GM21529 (cell line): ENCODE measurements around the gene RTEL1.
"Not testable (repeated sequence)": the region's sequence is repeated elsewhere in the genome, so short reads cannot be mapped to it uniquely, and the experiment has no call there.

ENCODE experiments used
- ATAC-seq: cut with Tn5 transposase; IDR thresholded peaks from one replicate; pipeline ENCODE4 v1.9.1; 2021; ENCODE audit not compliant: unreplicated experiment

The RTEL1 gene

DNA sequence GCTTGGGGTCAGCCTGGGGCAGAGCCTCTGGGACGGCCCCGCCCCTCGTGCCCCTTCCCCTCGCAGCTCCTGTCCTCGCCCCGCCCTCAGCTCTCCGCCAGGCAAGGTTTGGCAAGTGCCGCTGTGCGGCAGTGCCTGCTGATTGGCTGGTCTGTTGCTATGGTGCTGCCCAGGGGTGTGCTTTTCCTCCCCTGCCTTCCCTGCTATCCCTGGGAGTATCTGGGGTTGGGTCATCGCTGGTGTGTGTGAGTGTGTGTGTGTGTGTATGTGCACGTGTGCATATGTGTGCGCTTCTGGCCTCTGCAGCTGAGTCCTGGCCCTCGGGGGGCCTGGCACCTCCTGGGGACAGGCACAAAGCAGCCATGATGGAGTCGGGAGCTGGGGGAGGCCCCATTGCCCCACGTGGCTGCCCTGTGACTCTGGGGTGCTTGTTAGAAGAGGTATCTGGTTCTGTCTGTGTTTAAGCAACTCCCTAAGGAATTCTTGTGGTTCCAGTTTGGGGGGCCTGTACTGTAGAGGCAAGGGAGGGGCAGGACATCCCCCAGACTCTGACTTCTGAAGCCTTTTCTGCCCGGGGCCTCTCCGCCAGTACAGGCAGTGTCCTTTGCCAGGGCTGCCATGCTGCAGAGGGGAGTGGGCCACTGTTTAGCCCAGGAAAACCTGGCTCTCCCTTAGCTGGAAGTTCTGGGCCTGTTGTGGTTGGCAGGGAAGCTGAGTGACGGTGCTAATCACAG lies 6.9 kb downstream of the RTEL1 start:
- no peak for ATAC-seq

DNA sequence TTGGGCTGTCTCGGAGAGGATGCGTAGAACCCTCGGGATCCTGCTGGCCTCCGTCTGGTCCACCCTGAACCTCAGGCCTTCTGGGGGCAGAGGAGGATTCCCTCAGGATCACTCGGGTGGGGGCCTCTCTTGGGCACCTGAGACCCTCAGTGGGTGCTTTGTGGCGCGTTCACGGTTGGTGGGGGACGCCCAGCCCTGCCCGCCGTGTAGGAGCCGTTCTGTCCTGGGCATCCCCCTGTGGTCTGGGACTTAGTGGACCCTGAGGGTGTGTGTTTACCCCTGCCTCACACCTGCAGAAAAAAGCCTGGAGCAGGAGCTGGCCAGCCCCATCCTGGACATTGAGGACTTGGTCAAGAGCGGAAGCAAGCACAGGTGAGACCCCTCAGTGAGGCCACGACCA lies 7.6 kb downstream of the RTEL1 start:
- no peak for ATAC-seq

DNA sequence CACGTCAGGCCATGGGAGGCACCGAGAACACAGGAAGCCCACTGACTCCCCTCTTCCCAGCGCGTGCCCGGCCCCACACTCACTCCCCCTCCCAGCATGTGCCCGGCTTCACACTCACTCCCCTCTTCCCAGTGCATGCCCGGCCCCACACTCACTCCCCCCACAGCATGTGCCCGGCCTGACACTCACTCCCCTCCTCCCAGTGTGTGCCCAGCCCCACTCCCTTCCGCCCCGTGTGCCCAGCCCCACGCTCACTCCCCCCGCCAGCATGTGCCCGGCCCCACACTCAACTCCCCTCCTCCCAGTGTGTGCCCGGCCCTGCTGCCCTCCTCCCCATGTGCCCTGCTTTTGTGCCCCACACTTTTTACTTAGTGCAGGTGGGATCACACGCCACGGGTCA lies 9.7 kb downstream of the RTEL1 start:
- no peak for ATAC-seq

DNA sequence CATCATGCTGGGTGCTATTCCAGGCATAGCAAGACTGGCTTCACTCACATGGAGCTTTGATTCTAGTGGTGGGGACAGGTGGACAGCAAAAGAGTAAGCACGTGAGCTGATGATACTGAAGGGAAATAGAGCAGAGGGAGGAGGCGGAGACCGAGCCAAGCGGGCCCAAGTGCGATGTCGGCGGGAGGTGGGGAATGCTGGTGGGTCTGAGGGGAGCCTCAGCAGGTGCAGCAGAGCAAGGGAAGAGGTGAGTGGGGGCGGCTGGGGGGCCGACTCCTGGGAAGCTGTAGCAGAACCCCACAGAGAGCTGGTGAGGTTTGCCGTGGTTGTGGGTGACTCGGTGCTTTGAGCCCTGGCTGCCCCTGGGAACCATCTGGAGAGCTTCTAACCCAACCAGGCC lies 10.2 kb downstream of the RTEL1 start:
- ATAC-seq: no peak

DNA sequence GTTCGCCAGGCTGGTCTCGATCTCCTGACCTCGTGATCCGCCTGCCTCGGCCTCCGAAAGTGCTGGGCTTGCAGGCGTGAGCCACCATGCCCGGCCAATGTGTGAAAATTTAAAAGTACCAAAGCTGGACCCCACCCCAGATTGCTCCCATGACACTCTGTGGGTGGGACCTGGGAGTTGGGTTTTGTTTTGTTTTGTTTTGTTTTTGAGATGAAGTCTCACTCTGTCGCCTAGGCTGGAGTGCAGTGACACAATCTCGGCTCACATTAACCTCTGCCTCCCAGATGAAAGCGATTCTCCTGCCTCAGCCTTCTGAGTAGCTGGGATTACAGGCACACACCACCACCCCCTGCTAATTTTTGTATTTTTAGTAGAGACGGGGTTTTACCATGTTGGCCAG lies 13.6 kb downstream of the RTEL1 start:
- ATAC-seq: not testable (repeated sequence)

DNA sequence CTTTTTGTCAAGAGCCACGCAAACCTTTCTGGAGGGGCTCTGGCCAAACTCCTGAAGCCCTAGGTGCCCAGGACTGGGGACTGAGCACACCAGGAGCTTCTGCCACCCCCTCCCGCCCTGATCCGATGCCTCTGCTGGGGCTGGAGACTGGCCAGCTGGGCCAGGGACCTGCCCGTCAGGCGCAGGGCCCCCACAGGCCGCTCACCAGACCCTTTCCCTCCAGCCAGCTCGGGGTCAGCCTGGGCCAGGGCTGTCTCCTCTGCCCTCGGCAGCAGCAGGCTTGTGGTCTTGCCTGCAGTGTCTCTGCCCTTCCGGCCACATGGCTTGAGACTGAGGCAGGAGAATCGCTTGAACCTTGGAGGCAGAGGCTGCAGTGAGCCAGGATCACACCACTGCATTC lies 14.6 kb downstream of the RTEL1 start:
- ATAC-seq: no peak

DNA sequence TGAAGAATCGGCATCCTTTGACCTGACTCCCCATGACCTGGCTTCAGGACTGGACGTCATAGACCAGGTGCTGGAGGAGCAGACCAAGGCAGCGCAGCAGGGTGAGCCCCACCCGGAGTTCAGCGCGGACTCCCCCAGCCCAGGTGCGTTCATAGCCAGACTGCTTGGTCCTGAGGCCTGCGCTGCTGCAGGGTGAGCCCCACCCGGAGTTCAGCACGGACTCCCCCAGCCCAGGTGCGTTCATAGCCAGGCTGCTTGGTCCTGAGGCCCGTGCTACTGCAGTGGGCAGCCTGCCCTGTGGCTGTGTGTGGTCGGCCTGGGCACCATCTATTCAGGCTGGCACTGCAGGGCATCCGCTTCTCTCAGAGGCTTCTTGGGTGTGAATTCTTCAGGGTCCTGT lies 15.8 kb downstream of the RTEL1 start:
- no peak for ATAC-seq

DNA sequence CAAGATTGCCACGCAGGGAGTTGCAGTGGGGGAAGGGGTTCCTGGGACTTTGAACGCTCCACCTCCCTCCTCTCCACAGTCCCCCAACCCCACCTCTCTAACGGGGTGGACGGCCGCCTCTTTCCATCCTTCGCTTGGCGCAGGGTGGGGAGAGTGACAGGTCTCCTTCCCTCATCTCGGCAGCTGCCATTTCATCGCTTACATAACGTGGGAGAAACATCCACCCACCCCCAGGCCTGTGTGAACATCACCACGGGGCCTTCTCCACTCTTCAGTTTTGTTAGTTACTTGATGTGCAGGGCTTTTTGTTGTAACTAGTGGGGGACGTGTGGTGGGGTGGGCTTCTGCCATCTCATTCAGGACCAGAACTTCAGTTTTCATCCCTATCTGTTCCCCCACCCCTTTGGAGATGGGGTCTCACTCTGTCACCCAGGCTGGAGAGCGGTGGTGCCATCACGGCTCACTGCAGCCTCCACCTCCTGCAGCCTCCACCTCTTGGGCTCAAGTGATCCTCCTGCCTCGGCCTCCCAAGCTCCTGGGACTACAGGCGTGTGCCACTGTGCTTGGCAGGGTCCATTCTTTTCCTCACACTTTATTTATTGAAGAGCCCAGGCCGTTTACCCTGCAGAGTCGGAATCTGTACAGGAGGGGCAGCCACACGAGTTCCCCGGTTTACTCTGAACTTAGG lies 17.7 kb downstream of the RTEL1 start:
- ATAC-seq: no peak

DNA sequence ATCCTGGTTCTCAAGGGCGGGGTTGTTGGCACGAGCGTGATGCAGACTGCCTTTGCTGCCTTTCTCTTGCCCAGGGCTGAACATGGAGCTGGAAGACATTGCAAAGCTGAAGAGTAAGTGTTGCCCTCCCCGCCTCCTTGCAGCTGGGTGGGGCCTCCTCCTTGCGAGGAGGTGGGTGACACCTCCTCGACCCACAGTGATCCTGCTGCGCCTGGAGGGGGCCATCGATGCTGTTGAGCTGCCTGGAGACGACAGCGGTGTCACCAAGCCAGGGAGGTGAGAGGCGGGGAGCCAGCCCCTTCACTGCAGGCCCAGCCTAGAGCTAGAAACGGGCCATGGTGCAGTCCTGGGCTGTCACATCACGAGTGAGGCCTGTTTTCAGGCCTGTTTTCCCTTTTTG lies 20.0 kb downstream of the RTEL1 start:
- ATAC-seq: no peak

DNA sequence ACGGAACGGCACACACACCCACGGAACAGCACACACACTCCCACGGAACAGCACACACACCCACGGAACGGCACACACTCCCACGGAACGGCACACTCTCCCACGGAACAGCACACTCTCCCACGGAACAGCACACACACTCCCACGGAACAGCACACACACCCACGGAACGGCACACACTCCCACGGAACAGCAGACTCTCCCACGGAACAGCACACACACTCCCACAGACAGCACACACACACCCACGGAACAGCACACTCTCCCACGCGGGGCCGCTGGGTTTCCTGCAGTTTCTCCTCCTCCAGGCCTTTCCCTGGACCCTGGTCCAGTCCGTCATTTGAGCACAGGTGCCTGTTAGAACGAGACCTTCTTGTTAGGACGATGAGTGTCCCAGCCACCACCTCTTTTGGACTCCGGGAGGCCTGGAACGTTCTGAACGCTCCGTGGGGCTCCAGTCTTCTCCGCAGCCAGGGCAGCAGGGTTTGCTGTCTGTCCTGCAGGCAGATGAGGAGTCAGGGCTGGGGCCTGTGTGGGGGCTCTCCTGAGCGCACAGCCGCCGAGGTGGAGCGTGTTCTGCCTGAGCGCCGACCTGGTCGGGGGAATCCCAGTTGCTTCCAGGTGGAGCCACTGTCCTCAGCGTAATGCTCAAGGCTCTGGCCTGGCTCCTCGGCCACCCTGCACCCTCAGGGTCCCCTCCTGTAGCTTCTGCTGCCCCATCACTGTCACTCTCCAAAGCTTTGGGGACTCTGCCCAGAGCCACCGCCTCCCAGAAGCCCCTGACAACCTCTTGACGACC lies 20.8 kb downstream of the RTEL1 start:
- no peak for ATAC-seq

DNA sequence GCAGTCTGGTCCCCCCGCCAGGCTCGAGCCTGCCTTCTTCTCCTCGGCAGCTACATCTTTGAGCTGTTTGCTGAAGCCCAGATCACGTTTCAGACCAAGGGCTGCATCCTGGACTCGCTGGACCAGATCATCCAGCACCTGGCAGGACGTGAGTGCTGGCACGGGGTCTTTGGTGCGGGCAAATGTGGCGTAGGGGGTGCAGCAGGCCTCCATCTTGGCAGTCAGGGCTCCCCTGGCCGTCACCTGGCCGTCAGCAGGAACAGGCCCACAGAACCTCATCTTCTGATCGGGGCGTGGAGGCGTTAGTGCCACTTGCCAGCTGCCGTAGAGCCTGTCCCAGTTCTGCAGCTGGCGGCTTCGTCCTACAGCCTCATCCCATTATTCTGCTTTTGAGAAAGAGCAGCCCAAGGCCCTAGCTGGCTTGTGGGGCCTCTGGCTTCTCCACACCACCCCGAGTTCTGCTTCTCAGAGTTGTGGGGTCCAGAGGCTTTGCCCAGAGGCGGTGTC lies 21.7 kb downstream of the RTEL1 start:
- no peak for ATAC-seq

DNA sequence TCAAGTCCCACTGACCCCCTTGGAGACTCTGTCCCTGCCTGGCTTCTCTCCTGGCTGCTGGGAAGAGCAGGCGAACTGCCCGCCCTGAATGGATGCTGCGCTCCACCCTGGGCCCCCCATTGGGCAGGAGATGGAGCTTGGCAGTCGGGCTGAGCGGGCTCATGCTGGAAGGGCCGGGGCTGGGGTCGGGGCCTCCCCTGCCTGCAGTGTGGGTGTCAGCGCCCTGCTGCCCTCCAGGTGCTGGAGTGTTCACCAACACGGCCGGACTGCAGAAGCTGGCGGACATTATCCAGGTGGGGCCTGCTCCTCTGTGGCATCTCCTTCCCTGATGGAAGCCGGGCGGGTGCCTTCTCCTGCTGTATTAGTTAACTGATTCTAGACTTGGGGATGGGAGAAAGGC lies 22.3 kb downstream of the RTEL1 start:
- ATAC-seq: no peak

DNA sequence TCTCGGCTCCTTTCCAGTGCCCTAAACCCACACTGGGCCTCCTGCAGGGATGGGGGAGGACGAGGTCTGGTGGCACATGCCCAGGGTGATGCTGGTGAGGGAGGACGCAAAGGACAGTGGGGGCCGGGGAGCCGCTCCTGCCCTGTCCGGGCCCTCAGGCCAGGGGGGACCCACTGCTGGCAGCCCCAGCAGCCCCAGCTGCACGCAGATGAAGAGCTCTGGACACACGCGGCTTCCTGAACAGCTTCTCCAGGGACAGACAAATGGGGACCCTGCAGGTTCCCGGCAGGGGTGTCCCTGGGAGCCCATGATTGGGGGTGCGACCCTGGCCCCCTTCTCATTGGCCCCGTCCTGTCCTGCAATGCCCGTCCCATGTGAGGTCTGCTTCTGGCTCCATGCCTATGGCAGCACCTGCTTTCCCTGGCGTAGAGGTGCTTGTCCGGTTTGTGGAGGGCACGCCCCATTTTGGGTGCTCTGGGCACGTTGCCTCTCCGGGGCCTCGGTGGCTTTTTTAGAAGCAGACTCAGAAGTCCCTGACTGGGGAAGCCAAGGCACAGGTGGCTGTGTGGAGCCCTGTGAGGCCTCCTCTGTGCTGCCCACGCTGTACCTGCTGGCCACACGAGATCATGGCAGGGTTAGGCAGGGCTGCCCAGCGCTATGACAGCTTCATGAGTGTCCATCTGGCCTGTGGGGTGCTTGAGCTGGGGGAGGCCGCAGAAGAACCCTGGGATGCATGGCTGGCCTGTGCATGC lies 22.9 kb downstream of the RTEL1 start:
- no peak for ATAC-seq

DNA sequence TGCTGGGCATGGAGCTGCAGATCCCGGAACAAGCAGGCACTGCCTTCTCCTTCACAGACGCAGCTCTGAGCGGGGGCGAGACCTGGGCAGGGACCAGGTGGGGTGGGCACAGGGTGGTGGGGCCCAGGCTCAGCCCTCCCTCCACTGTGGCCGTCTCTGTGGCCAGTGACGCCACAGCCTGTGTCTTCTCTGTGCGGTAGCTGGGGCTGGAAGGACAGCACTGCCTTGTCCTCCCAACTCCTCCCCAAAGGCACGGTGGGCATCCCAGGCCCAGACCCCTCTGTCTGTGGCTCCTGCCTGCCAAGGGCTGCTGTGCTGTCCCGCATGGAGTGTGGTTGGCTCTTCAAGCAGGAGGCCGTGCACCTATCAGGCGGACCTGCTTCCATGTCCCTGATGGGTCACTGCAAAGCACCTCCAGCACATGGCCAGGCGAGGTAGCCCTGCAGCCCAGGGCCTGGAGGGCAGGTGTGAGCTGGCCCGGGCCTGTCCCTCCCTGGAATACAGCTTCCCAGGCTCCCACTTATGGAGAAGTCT lies 23.6 kb downstream of the RTEL1 start:
- no peak for ATAC-seq

DNA sequence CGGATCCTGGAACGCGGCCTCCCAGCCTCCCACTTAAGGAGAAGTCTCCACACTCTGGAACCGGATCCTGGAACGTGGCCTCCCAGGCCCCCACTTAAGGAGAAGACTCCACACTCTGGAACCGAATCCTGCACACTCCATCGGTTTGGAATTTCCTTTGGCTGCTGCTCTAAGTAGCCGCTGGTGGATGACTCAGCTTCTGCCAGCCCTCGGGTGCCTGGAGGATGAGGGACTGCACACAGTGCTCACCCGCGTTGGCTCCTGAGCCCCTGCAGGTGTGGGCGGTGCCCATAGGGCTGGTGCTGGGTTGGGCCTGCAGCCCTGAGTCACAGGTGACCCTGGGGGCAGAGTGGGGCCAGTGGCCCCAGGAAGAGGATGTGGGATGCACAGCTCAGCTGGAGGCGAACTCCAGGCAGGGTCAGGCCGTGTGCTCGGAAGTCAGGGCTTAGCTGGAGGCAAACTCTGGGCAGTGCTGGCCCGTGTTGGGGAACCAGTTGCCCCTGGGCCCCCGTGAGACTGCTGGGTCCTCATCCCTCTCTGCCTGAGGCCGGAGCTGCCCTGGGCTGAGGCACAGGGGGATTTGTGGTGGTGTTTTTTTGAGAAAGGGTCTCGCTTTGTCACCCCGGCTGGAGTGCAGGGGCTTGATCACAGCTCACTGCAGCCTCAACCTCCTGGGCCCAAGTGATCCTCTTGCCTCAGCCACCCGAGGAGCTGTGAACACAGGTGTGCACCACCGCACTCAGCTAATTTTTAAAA lies 24.4 kb downstream of the RTEL1 start:
- no peak for ATAC-seq

DNA sequence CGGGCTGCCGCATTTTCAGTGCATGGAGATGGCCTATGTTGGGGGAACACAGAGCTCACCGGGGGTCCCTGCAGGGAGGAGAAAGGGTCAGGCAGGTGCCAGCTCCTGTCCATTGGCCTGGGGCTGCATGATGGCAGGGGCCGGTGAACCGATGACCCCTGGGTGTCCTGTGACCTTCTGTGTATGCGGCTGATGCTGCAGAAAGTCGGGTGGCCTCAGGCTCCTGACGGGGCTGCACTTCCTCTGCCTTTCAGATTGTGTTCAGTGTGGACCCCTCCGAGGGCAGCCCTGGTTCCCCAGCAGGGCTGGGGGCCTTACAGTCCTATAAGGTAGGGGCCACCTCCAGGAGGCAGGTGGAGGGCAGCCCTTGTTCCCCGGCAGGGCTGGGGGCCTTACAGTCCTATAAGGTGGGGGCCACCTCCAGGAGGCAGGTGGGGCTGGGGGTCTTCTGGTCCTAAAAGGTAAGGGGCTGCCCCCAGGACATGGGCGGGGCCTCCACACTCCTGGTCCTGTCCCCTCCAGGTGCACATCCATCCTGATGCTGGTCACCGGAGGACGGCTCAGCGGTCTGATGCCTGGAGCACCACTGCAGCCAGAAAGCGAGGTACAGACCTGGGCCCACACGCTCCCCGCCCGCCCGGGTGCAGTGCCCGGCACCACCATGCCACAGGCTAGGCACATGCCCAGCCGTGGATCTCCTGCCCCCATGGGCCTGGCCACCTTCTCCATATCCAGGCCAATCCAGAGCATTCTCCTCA lies 27.3 kb downstream of the RTEL1 start:
- ATAC-seq: no peak

DNA sequence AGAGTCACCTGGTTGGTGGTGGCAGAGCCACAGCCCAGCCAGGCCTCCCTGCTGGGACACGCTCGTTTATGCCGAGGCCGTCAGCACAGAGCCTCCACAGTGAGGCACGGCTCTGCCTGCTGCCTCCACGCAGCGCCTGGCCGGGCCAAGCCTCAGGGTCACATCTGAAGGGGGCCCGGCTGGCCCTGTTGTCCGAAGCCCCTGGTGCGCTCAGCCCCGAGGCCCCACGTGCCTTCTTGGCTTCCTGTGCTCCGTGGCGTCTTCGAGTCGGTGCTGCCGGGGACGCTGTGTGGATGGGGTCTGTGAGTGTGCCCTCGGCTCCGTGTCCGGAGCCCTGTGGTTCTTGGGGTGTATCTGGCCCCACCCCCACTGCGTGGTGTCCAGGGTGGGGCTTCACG lies 28.0 kb downstream of the RTEL1 start:
- no peak for ATAC-seq

DNA sequence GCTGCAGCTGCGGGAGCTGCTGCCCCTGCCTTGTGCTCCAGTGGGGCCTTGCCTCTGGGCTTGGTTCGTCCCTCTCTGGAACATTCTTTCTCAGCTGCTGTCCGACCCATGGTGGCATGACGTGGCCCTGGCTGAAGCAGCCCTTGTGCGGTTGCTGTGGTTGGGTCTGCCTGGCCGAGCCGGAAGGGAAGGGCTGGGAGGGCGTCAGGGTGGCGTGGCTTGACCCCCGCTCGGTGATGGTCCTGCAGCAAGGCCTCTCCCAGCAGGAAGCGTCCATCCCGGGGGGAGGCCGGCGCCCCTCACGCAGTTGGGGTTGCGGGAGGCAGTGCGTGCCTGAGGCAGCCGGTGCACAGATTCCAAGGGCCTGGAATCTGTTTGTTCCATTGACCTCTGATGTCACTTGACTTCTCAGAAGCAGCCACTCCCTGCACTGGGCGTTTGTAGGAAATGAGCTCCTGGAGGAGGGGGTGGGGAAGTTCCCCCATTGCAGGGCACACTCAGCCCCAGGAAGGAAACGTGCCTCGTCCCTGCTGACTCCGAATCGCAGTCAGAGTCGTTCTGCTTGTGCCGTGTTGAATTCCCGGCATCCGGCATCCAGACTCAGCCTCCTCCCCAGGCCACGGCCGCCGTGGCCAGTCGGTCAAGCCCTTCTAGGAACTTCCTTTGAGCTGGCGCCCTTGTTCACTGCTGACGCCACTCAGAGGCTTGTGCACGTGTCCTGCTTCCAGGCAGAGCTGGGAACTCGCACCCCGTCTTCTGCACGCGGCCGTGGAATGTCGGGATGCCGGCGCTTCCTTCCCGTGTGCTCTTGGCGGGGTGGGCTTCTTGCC lies 28.6 kb downstream of the RTEL1 start:
- no peak for ATAC-seq
